ENCODE data around the gene ELANE.

The ELANE gene

GRCh38 chr19:852136-853013 lies at the start of gene ELANE:
ELANE (plus strand) TSS chr19:852303; CDS start chr19:852329, 26 bp downstream.
- no peak for DNase-seq

- DNase-seq: no peak
These were observed 49.5 kb upstream of the ELANE start for GRCh38 chr19:802498-803098.

GRCh38 chr19:803099-803561 lies 49.0 kb upstream of the ELANE start:
- no peak for DNase-seq

DNA sequence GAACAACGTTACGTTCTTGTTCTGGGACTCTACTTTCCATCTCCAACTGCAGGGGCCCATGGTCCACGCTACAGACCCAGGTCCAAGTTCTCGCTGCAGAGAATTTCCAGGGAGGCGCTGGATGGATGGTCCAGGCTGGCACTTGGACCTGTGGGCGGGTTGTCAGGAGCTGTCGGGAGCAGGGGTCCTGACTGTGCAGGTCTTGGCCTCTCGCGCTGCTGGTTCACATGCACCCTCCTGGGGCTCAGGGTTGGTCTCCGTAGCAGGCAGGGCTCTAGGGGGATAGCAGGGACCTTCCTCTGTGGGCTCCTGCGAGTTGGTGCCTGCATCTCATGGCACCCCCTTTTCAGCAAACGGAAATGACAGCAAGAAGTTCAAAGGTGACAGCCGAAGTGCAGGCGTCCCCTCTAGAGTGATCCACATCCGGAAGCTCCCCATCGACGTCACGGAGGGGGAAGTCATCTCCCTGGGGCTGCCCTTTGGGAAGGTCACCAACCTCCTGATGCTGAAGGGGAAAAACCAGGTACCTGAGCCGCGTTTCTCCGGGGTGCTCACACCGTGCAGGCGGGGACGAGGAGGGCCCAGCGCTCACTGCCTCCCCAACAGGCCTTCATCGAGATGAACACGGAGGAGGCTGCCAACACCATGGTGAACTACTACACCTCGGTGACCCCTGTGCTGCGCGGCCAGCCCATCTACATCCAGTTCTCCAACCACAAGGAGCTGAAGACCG lies 48.3 kb upstream of the ELANE start:
- DNase-seq: no peak

GRCh38 chr19:804419-805165 lies 47.5 kb upstream of the ELANE start:
- no peak for DNase-seq

DNA sequence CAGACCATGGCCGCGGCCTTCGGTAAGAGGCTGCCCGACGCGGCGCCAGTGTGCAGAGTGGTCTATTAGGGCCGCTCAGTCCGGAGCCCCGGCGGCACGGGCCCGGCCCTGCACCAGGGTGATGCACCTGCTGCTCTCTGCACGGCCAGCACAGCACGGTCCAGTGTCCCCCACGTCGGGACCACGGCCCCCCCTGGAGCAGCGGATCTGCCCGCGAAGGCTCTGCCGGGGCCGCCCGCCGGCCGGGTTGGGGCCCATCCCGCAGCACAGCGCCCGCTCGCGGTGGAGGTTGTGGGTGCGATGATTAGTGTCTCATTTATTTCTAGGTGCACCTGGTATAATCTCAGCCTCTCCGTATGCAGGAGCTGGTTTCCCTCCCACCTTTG lies 46.9 kb upstream of the ELANE start:
- no peak for DNase-seq

GRCh38 chr19:805600-806550 lies 46.2 kb upstream of the ELANE start:
- no peak for DNase-seq

- no peak for DNase-seq
These were observed 45.2 kb upstream of the ELANE start for GRCh38 chr19:806815-807421.

- DNase-seq: no peak
These were observed 44.3 kb upstream of the ELANE start for GRCh38 chr19:807627-808422.

DNA sequence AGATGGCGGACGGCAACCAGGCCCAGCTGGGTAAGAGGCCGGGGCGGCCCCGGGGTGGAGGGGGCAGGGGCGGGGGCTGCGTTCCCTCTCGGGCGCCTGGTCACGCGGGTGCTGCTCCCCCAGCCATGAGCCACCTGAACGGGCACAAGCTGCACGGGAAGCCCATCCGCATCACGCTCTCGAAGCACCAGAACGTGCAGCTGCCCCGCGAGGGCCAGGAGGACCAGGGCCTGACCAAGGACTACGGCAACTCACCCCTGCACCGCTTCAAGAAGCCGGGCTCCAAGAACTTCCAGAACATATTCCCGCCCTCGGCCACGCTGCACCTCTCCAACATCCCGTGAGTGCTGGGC lies 43.7 kb upstream of the ELANE start:
- no peak for DNase-seq

DNA sequence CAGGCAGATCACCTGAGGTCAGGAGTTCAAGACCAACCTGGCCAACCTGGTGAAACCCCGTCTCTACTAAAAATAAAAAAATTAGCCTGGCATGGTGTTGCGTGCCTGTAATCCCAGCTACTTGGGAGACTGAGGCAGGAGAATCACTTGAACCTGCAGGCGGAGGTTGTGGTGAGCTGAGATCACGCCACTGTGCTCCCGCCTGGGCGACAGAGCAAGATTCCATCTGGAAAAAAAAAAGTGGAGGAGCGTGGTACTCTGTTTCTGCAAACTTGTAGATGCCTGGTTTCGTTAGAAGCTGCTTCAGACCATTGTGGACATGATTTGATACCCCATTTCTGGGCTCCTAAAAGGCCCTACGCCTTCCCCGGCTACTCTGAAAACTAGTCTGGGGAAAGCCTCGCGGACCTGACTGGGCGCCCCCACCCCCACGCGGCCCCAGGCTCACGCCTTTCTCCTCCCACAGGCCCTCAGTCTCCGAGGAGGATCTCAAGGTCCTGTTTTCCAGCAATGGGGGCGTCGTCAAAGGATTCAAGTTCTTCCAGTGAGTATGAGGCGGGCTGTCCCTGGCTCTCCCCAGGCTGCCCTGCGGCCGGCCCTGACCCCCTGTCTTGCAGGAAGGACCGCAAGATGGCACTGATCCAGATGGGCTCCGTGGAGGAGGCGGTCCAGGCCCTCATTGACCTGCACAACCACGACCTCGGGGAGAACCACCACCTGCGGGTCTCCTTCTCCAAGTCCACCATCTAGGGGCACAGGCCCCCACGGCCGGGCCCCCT lies 41.8 kb upstream of the ELANE start:
- no peak for DNase-seq

DNA sequence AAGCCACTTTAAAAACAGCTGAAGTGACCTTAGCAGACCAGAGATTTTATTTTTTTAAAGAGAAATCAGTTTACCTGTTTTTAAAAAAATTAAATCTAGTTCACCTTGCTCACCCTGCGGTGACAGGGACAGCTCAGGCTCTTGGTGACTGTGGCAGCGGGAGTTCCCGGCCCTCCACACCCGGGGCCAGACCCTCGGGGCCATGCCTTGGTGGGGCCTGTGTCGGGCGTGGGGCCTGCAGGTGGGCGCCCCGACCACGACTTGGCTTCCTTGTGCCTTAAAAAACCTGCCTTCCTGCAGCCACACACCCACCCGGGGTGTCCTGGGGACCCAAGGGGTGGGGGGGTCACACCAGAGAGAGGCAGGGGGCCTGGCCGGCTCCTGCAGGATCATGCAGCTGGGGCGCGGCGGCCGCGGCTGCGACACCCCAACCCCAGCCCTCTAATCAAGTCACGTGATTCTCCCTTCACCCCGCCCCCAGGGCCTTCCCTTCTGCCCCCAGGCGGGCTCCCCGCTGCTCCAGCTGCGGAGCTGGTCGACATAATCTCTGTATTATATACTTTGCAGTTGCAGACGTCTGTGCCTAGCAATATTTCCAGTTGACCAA lies 41.1 kb upstream of the ELANE start:
- DNase-seq: no peak

GRCh38 chr19:811506-812048 lies 40.5 kb upstream of the ELANE start:
- no peak for DNase-seq

DNA sequence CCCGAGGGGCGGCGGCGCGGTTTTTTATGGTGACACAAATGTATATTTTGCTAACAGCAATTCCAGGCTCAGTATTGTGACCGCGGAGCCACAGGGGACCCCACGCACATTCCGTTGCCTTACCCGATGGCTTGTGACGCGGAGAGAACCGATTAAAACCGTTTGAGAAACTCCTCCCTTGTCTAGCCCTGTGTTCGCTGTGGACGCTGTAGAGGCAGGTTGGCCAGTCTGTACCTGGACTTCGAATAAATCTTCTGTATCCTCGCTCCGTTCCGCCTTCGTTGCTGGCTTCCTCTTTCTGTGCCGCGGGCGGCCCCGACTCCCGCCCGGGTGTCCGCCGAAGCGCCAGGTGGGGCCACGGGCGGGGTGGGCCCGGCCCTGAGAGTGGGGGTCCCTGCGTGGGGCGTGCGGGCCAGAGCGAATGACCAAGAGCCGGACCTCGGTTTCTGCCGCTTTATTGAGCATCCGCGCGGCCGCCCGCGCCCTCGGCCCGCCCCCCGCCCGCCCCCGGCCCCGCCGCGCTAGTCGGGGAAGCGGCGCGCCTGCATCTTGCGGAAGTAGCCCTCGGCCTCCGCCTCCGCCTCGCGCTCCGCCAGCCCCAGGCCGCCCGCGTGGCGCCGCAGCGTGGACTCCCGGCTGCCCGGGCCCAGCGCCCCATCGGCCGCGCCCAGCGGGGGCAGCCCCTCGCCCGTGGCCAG lies 39.9 kb upstream of the ELANE start:
- DNase-seq: no peak

- no peak for DNase-seq
These were observed 39.3 kb upstream of the ELANE start for GRCh38 chr19:812747-813218.

- no peak for DNase-seq
These were observed 38.6 kb upstream of the ELANE start for GRCh38 chr19:813219-814151.

Measured in CD4-positive, alpha-beta T cell treated with Interleukin-10 for 1 hour (primary cell).